GM21619 (cell line): ENCODE results near the gene NAALAD2.
"Not testable (repeated sequence)": the region's sequence is repeated elsewhere in the genome, so short reads cannot be mapped to it uniquely, and the experiment has no call there.

ENCODE experiments used
- ATAC-seq: cut with Tn5 transposase; IDR thresholded peaks from one replicate; pipeline ENCODE4 v1.9.1; 2021; ENCODE audit not compliant: unreplicated experiment

Gene NAALAD2

DNA sequence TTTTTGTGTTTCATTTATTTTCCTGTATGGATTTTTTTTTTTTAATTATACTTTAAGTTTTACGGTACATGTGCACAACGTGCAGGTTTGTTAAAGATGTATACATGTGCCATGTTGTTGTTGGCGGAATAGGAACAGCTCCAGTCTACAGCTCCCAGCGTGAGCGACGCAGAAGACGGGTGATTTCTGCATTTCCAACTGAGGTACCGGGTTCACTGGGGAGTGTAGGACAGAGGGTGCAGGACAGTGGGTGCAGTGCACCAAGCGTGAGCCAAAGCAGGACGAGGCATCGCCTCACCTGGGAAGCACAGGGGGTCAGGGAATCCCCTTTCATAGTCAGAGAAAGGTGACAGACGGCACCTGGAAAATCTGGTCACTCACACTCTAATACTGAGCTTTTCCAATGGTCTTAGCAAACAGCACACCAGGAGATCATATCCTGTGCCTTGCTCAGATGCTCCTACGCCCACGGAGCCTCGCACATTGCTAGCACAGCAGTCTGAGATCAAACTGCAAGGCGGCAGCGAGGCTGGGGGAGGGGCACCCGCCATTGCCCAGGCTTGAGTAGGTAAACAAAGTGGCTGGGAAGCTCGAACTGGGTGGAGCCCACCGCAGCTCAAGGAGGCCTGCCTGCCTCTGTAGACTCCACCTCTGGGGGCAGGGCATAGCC lies 105.6 kb downstream of the NAALAD2 start:
- ATAC-seq: not testable (repeated sequence)

DNA sequence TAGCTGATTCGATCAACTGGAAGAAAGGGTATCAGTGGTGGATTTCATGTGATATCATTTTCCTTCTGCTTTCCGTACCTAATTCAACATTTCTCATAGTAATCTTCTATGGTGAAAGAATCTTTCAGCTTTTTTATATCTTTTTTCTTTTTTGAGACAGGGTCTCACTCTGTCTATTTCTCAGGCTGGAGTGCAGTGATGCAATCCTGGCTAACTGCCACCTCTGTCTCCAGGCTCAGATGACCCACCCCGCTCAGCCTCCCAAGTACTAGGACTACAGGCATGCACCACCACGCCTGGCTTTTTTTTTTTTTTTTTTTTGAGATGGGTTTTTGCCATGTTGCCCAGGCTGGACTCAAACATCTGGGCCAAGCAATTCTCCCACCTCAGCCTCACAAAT lies 107.0 kb downstream of the NAALAD2 start:
- no peak for ATAC-seq
